Astrocyte (in vitro differentiated cells and primary cell): ENCODE results near the gene C5orf34.

Experiments used
- CTCF ChIP-seq: IDR thresholded peaks from 2 replicates; pipeline ENCODE4 v1.5.1; 2011; ENCODE audit warnings: low read depth, mild to moderate bottlenecking, inconsistent platforms, low read length, moderate library complexity; ENCODE audit not compliant: insufficient read depth
- EZH2 ChIP-seq: IDR thresholded peaks from 2 replicates; pipeline ENCODE4 v1.6.1; 2012; ENCODE audit warnings: mild to moderate bottlenecking, low read length, inconsistent platforms; ENCODE audit not compliant: insufficient read depth

- no peak for TF ChIP-seq CTCF
- no peak for TF ChIP-seq EZH2
Observed at GRCh38 chr5:43564289-43564850, 49.4 kb upstream of the C5orf34 start.
